Keratinocyte (primary cell): ENCODE measurements around the gene IL1B. TPM values are rescaled to one million over a fixed set of nuclear protein-coding genes. Genes with fewer than 3 reads are reported as not detected.

ENCODE experiments used
- DNase-seq: peaks from one replicate; pipeline ENCODE4 v3.0.0-alpha.2; 2011; ENCODE audit warnings: low read depth, missing footprints, low spot score
- FAIRE-seq: peaks from 2 replicates; lab custom pipeline; 2011; peaks lifted over from hg19 to GRCh38; lab: Jason Lieb, UNC
- H2AFZ ChIP-seq: 2 replicates; pipeline ENCODE4 v1.6.0; 2012; ENCODE audit warnings: low read length, control low read depth, inconsistent platforms; ENCODE audit not compliant: control insufficient read depth
- H3K27ac ChIP-seq: 2 replicates; pipeline ENCODE4 v1.5.1; 2011; ENCODE audit warnings: low read length; ENCODE audit not compliant: control insufficient read depth, insufficient read depth
- H3K27me3 ChIP-seq: 3 replicates; pipeline ENCODE4 v1.6.0; 2011; ENCODE audit warnings: low read length; ENCODE audit not compliant: control insufficient read depth, insufficient read depth; ENCODE audit errors: extremely low read depth
- H3K36me3 ChIP-seq, 2 experiments: 2 replicates in 1 of 2; 3 replicates in 1 of 2; pipeline ENCODE4 v1.5.1; 2011; ENCODE audit warnings: low read length in 2 of 2, mild to moderate bottlenecking in 1 of 2; ENCODE audit not compliant: control insufficient read depth in 2 of 2, insufficient read depth in 2 of 2; ENCODE audit errors: extremely low read depth in 1 of 2
- H3K4me1 ChIP-seq: 3 replicates; pipeline ENCODE4 v1.5.1; 2011; ENCODE audit warnings: low read length; ENCODE audit not compliant: control insufficient read depth, insufficient read depth; ENCODE audit errors: extremely low read depth
- H3K4me2 ChIP-seq: 3 replicates; pipeline ENCODE4 v1.6.0; 2011; ENCODE audit warnings: low read depth, low read length; ENCODE audit not compliant: control insufficient read depth, insufficient read depth; ENCODE audit errors: extremely low read depth
- H3K4me3 ChIP-seq, 3 experiments: fragments of 200-600 bp in 1 of 3; sonication (generic) in 1 of 3; 2 replicates in 2 of 3; 3 replicates in 1 of 3; pipeline ENCODE4 v1.5.1; 2011 to 2016; ENCODE audit warnings: low read length in 3 of 3, mild to moderate bottlenecking in 3 of 3, control low read depth in 2 of 3, inconsistent platforms in 1 of 3, low read depth in 1 of 3, mixed read lengths in 1 of 3, mixed run types in 1 of 3, moderate library complexity in 1 of 3; ENCODE audit not compliant: control insufficient read depth in 2 of 3, insufficient read depth in 2 of 3; ENCODE audit errors: extremely low read depth in 1 of 3
- H3K79me2 ChIP-seq: 2 replicates; pipeline ENCODE4 v1.6.0; 2012; ENCODE audit warnings: low read length; ENCODE audit not compliant: control insufficient read depth, insufficient read depth
- H3K9ac ChIP-seq: 3 replicates; pipeline ENCODE4 v1.6.0; 2011; ENCODE audit warnings: low read length; ENCODE audit not compliant: control insufficient read depth, insufficient read depth; ENCODE audit errors: extremely low read depth
- H3K9me1 ChIP-seq: 3 replicates; pipeline ENCODE4 v1.6.0; 2011; ENCODE audit warnings: low read length; ENCODE audit not compliant: control insufficient read depth, insufficient read depth; ENCODE audit errors: extremely low read depth
- H3K9me3 ChIP-seq: 2 replicates; pipeline ENCODE4 v1.5.1; 2012; ENCODE audit warnings: low read depth, low read length; ENCODE audit not compliant: control insufficient read depth
- H4K20me1 ChIP-seq: 3 replicates; pipeline ENCODE4 v1.6.0; 2011; ENCODE audit warnings: low read length; ENCODE audit not compliant: control insufficient read depth, insufficient read depth; ENCODE audit errors: extremely low read depth
- CTCF ChIP-seq, 3 experiments: IDR thresholded peaks in 1 of 3; conservative IDR thresholded peaks in 1 of 3; optimal IDR thresholded peaks in 1 of 3; 2 replicates in 2 of 3; 3 replicates in 1 of 3; pipeline versions ENCODE3 to v1.5.1; 2011; ENCODE audit warnings: low read length in 3 of 3, mild to moderate bottlenecking in 3 of 3, moderate library complexity in 2 of 3, control low read depth in 1 of 3, inconsistent platforms in 1 of 3; ENCODE audit not compliant: insufficient read depth in 2 of 3; ENCODE audit errors: extremely low read depth in 1 of 3
- EZH2 ChIP-seq: IDR thresholded peaks from one replicate; pipeline ENCODE4 v1.6.1; 2012; ENCODE audit warnings: inconsistent platforms, mild to moderate bottlenecking, low read length, moderate library complexity
- dilution Hi-C: fragments of 300-500 bp; cut with MboI; formaldehyde crosslinking; loops from one replicate; pipeline ENCODE4 v1.7.0; 2020; ENCODE audit warnings: low sequenced_read_pairs; ENCODE audit not compliant: extremely low pct_ligation_motif_present
- polyA plus RNA-seq, 5 experiments: library from polyadenylated mRNA; depleted of rRNA in 3 of 5; stranded (reverse) in 3 of 5; stranded (forward) in 1 of 5; unstranded in 1 of 5; fragments of >200 nt; gene quantifications; 1 replicate in 1 of 5; 2 replicates in 3 of 5; 3 replicates in 1 of 5; pipeline versions ENCODE4 v1.2.1 to v1.2.3, GENCODE V29; 2011 to 2012; ENCODE audit warnings: missing spikeins in 2 of 5, low read depth in 1 of 5, low replicate concordance in 1 of 5

The IL1B gene
- polyA plus RNA-seq, 1 donor (not counting 4 experiments of a cell fraction or from before 2014, with no cell fraction given), result 232 TPM

GRCh38 chr2:112790305-112790704 lies 46.3 kb downstream of the IL1B start:
- no peak overlapping the region for H3K4me2 ChIP-seq
- no peaks in the 10 kb centered on the region for H3K9me1 ChIP-seq
- TF ChIP-seq CTCF (optimal IDR thresholded peaks at IDR 0.05 in 1 of 3, IDR thresholded peaks at IDR 0.05 in 1 of 3, conservative IDR thresholded peaks at IDR 0.05 in 1 of 3; ENCODE audit: extremely low read depth in 1 of 3, insufficient read depth in 2 of 3, low read length in 3 of 3) (no peak), EZH2 (no peak)
- DNase-seq (no peak), FAIRE-seq (no peak)
- no peaks in the 10 kb centered on the region for H3K36me3 ChIP-seq
- H3K79me2 ChIP-seq, result peaks cover 6% of the 10 kb centered on the region
- H3K27me3 ChIP-seq, result no peaks in the 10 kb centered on the region
- H3K9me3 ChIP-seq, result no peaks in the 10 kb centered on the region
- no peak overlapping the region for H3K9ac ChIP-seq
- no peak overlapping the region for H3K27ac ChIP-seq
- H3K4me1 ChIP-seq, result peaks cover 52% of the 10 kb centered on the region
- no peak overlapping the region for H2AFZ ChIP-seq
- H4K20me1 ChIP-seq, result no peaks in the 10 kb centered on the region
- no peak overlapping the region for H3K4me3 ChIP-seq
- dilution Hi-C loops, result no loop called here

GRCh38 chr2:112789186-112789585 lies 47.4 kb downstream of the IL1B start:
- no peak overlapping the region for H3K4me2 ChIP-seq
- H3K4me1 ChIP-seq, result peaks cover 51% of the 10 kb centered on the region
- no peak overlapping the region for H3K9ac ChIP-seq
- peaks cover 0 to under 1% of the 10 kb centered on the region in 2 experiments for H3K36me3 ChIP-seq
- no peak for TF ChIP-seq EZH2
- no peak for TF ChIP-seq CTCF (optimal IDR thresholded peaks at IDR 0.05 in 1 of 3, IDR thresholded peaks at IDR 0.05 in 1 of 3, conservative IDR thresholded peaks at IDR 0.05 in 1 of 3; ENCODE audit: extremely low read depth in 1 of 3, insufficient read depth in 2 of 3, low read length in 3 of 3)
- H3K4me3 ChIP-seq, result no peak overlapping the region
- no peaks in the 10 kb centered on the region for H3K9me3 ChIP-seq
- H3K9me1 ChIP-seq, result no peaks in the 10 kb centered on the region
- H3K27me3 ChIP-seq, result no peaks in the 10 kb centered on the region
- FAIRE-seq (no peak), DNase-seq (no peak)
- dilution Hi-C loops, result no loop called here
- no peak overlapping the region for H3K27ac ChIP-seq
- no peak overlapping the region for H2AFZ ChIP-seq
- H3K79me2 ChIP-seq, result peaks cover 11% of the 10 kb centered on the region
- H4K20me1 ChIP-seq, result no peaks in the 10 kb centered on the region
